Esophagus mucosa (tissue), 1 donor: ENCODE data around the gene CRLF1. TPM values are rescaled to one million over a fixed set of nuclear protein-coding genes. Genes with fewer than 3 reads are reported as not detected.

Experiments
- ATAC-seq: fragments of 200-7000 bp; cut with Tn5 transposase; one replicate; pipeline ENCODE4 v1.9.1; 2020
- total RNA-seq: library from RNA; stranded (reverse); gene quantifications from one replicate; pipeline ENCODE4 v1.2.4, GENCODE V29; 2023
- donor health status: DM: yes; HTN: yes; CAD: no.

CRLF1 gene
- total RNA-seq, 1 donor from 2014 or later: 7.9 TPM

DNA sequence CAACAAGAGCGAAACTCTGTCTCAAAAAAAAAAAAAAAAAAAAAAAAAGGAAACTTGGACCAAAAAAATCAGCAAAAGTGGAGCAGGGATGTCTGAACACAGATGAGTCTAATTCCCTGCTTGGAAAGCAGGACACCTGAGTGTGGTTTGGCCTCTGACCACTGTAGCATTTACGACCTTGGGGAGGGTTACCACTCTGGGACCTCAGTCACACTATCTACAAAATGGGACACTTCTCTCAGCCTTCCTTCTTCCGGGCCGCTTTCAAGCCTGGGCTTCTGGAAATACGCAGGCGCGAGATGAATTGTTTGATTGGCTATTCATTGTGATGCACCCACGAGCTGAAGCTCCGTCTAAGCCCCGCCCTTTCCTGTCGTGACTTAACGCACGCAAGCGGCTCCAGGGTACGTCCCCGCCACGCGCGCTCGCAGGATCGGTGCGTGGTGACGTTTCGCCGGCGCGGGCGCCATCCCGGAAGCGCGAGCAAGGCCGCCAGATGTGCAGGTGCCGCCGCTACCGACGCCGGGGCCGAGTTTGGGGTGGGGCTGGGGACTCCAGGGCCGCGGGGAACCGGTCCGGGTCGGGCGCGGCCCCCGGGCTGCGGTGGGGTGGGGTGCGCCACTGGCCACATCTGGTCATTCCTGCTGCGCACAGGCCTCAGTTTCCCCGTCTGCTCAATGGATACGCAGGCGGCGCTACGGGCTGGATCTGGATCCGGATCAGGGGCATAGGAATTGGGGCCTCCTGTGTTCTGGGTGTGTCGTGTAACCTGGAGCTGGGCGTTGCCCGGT, 49.0 kb downstream of the CRLF1 start, which contains the start of gene KXD1:
KXD1 (plus strand) TSS at position 460 of the 791 bp plus-strand sequence. CDS start 4,187 bp downstream, outside the sequence.
- peak; percentile 99 for ATAC-seq

DNA sequence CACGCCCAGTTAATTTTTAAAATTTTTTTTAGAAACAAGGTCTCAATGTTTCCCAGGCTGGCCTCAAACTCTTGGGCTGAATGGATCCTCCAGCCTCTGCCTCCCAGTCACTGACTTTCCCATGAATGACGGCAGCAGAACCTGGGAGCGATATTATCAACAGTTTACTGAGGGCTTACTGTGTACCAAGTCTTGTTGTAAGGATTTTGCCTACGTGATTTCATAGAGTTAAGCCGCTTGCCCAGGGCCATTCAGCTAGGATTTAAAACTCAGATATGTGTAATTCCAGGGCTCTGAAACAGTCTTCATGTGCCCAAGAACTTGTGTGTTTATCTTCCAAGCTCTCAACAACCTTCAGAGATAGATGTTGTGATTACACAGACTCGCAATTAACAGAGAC, 55.0 kb downstream of the CRLF1 start:
- ATAC-seq: no peak

DNA sequence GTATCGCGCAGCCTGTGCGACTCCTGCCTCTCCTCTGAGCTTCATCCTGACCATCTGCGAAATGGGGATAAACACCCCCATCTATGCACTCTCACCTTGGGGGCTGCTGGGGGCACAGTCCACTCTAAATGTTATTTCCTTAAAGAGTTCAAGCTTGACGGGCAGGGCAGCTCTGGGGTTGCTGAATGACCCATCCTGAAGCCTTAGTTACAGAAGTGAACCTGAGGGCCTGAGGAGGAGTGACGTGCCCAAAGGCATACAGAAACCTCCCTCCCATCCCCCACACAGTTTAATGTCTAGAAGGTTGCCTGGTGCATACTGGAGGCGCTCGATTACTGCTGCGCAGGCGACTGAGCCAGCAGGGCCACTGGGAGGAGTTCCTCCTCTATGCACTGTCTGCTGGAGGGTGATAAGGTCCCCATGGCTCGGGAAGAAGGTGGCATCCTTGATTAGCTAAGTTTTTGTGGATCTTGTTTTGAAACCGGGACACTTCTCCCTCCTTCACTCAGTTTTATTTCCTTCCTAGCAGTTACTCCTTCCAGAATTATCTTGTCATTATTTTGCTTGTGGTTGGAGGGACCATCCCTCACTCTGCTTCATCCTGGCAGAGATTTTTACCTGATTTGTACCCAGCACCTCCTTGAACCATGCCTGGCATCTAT, 62.7 kb downstream of the CRLF1 start:
- peak; percentile 81 for ATAC-seq

Other genes starting within 250 kb of the CRLF1 start
- 3.9 TPM for gene GDF15, start 220.6 kb downstream of the CRLF1 start, total RNA-seq
- gene LRRC25, start 209.2 kb downstream of the CRLF1 start, total RNA-seq: 0.48 TPM
- 15.7 TPM for gene SSBP4, start 187.4 kb downstream of the CRLF1 start, total RNA-seq
- gene ISYNA1, start 168.7 kb downstream of the CRLF1 start, total RNA-seq: 8.5 TPM
- 7.5 TPM for gene ELL, start 84.7 kb downstream of the CRLF1 start, total RNA-seq
- 125 TPM for gene FKBP8, start 63.2 kb downstream of the CRLF1 start, total RNA-seq
- gene KXD1, start 48.9 kb downstream of the CRLF1 start, total RNA-seq: 60.2 TPM
- 1,224 TPM for gene UBA52, start 34.9 kb downstream of the CRLF1 start, total RNA-seq
- 41.3 TPM for gene REX1BD, start 18.0 kb downstream of the CRLF1 start, total RNA-seq
- gene TMEM59L, start 6.1 kb upstream of the CRLF1 start, total RNA-seq: 0.28 TPM
- 5.6 TPM for gene KLHL26, start 30.2 kb upstream of the CRLF1 start, total RNA-seq
- 4.0 TPM for gene CRTC1, start 76.9 kb upstream of the CRLF1 start, total RNA-seq
- gene COMP, start 184.5 kb upstream of the CRLF1 start, total RNA-seq: 0.16 TPM
- 38.4 TPM for gene UPF1, start 225.2 kb upstream of the CRLF1 start, total RNA-seq